AG04450 (cell line): ENCODE data around the gene DNLZ. TPM values are rescaled to one million over a fixed set of nuclear protein-coding genes. Genes with fewer than 3 reads are reported as not detected.
"Not testable (repeated sequence)": the region's sequence is repeated elsewhere in the genome, so short reads cannot be mapped to it uniquely, and the experiment has no call there.

ENCODE experiments used
- CTCF ChIA-PET: fragments of 300-600, 350-600 bp; formaldehyde crosslinking; extraction: SDS; loops from one replicate; lab custom pipeline; 2022; ENCODE audit warnings: antibody characterized with exemption, inconsistent platforms; lab: Charles Lee
- POLR2A ChIA-PET: fragments of 350-600 bp; formaldehyde crosslinking; extraction: SDS; loops from one replicate; lab custom pipeline; 2021; ENCODE audit warnings: antibody characterized with exemption, inconsistent platforms; lab: Yijun Ruan, JAX
- DNase-seq: peaks from one replicate; pipeline ENCODE4 v3.0.0-alpha.2; 2011; ENCODE audit warnings: low read depth, low spot score
- H3K27ac ChIP-seq: one replicate; pipeline ENCODE4 v1.5.1; 2012; ENCODE audit warnings: low read depth, low read length, control low read depth
- H3K27me3 ChIP-seq: one replicate; pipeline ENCODE4 v1.6.0; 2012; ENCODE audit warnings: low read length; ENCODE audit not compliant: control insufficient read depth, insufficient read depth
- H3K4me3 ChIP-seq: 2 replicates; pipeline ENCODE4 v1.5.1; 2011; ENCODE audit warnings: mild to moderate bottlenecking, low read depth, low read length, control low read depth
- H3K9me3 ChIP-seq: 2 replicates; pipeline ENCODE4 v1.5.1; 2012; ENCODE audit warnings: low read length; ENCODE audit not compliant: control insufficient read depth, insufficient read depth
- CTCF ChIP-seq: IDR thresholded peaks from 2 replicates; pipeline ENCODE4 v1.5.1; 2011; ENCODE audit warnings: low read depth, low read length, control low read depth, inconsistent platforms
- polyA plus RNA-seq: library from polyadenylated mRNA; depleted of rRNA; stranded (reverse); fragments of >200 nt; gene quantifications from 2 replicates; pipeline ENCODE4 v1.2.3, GENCODE V29; 2011

The DNLZ gene
- polyA plus RNA-seq, 1 experiment = 3.7 TPM

- CTCF ChIA-PET = interaction anchor here (1.4 to 1.6 kb wide), 2 partner anchors 10 to 11 kb away, joined by 5 to 9 read pairs; no protein-coding TSS in a partner anchor
- Histone ChIP-seq H3K9me3 (peaks cover 11% of the 10 kb centered on the region), H3K27me3 (no peaks in the 10 kb centered on the region), H3K4me3 (no peak overlapping the region), H3K27ac (no peak overlapping the region)
- DNase-seq = no peak
- POLR2A ChIA-PET = no interaction called here
- no peak for TF ChIP-seq CTCF
These were observed 40.7 kb downstream of the DNLZ start for GRCh38 chr9:136322756-136323330.

- Histone ChIP-seq H3K27ac (no peak overlapping the region), H3K27me3 (no peaks in the 10 kb centered on the region), H3K9me3 (peaks cover 15% of the 10 kb centered on the region), H3K4me3 (no peak overlapping the region)
- no peak for DNase-seq
- ChIA-PET CTCF (interaction anchor here (0.6 to 1.8 kb wide), 3 partner anchors 9 to 41 kb away, joined by 4 to 6 read pairs (median 5); no protein-coding TSS in a partner anchor), POLR2A (no interaction called here)
- TF ChIP-seq CTCF = no peak
These were observed 42.0 kb downstream of the DNLZ start for GRCh38 chr9:136321561-136321960.

- H3K27ac ChIP-seq, POLR2A ChIA-PET, DNase-seq, H3K4me3 ChIP-seq, H3K27me3 ChIP-seq: not testable (repeated sequence)
- CTCF ChIA-PET = interaction anchor here (0.6 to 1.8 kb wide), 2 partner anchors 8 to 24 kb away, joined by 4 to 5 read pairs; no protein-coding TSS in a partner anchor
- peaks cover 21% of the 10 kb centered on the region for H3K9me3 ChIP-seq
These were observed 42.6 kb downstream of the DNLZ start for GRCh38 chr9:136320972-136321371.

GRCh38 chr9:136319955-136320354 lies 43.6 kb downstream of the DNLZ start:
- DNase-seq, H3K27me3 ChIP-seq, H3K4me3 ChIP-seq, H3K27ac ChIP-seq, POLR2A ChIA-PET: not testable (repeated sequence)
- CTCF ChIA-PET = interaction anchor here (0.6 kb wide), 1 partner anchor 800 kb away, joined by 4 read pairs; no protein-coding TSS in a partner anchor
- peaks cover 31% of the 10 kb centered on the region for H3K9me3 ChIP-seq

GRCh38 chr9:136319244-136319643 lies 44.3 kb downstream of the DNLZ start:
- H3K27ac ChIP-seq, POLR2A ChIA-PET, DNase-seq, H3K27me3 ChIP-seq, H3K4me3 ChIP-seq: not testable (repeated sequence)
- CTCF ChIA-PET = interaction anchor here (0.6 kb wide), 1 partner anchor 801 kb away, joined by 4 read pairs; no protein-coding TSS in a partner anchor
- peaks cover 35% of the 10 kb centered on the region for H3K9me3 ChIP-seq

GRCh38 chr9:136318776-136319241 lies 44.7 kb downstream of the DNLZ start:
- DNase-seq = no peak
- Histone ChIP-seq H3K9me3 (peaks cover 35% of the 10 kb centered on the region), H3K4me3 (no peak overlapping the region), H3K27me3 (no peaks in the 10 kb centered on the region), H3K27ac (no peak overlapping the region)
- ChIA-PET POLR2A (no interaction called here), CTCF (no interaction called here)
- no peak for TF ChIP-seq CTCF
